ENCODE results near the gene KBTBD4. TPM values are rescaled to one million over a fixed set of nuclear protein-coding genes. Genes with fewer than 3 reads are reported as not detected.
A peak's percentile ranks its signal among the peaks of the same experiment; 100 is the strongest.

Gene KBTBD4
- total RNA-seq (10 to 100 TPM; 10.7 to 23.7 (median 15.7) TPM), polyA plus RNA-seq (10 to 100 TPM in 1 of 2 donors, 1 to 10 TPM in 1; 5.0 to 12.8 TPM)
- long read RNA-seq, donor 1, transcript KBTBD4-202 (4 exons, 2,372 nt) = major isoform, 52 of 70 reads
- long read RNA-seq, donor 1, partial matches to known transcripts = 0 of 70 reads
- long read RNA-seq, donor 1, other reads (novel, unspliced or antisense) = 12 of 70 reads
- long read RNA-seq, donor 2, transcript KBTBD4-209 (3 exons, 3,079 nt) = minor isoform, 8 of 152 reads
- long read RNA-seq, donor 2, transcript KBTBD4-202 (4 exons, 2,372 nt) = major isoform, 119 of 152 reads
- long read RNA-seq, donor 2, partial matches to known transcripts = 0 of 152 reads
- long read RNA-seq, donor 2, other reads (novel, unspliced or antisense) = 20 of 152 reads
- long read RNA-seq, donor 3, transcript KBTBD4-202 (4 exons, 2,372 nt) = major isoform, 21 of 25 reads
- long read RNA-seq, donor 3, partial matches to known transcripts = 0 of 25 reads
- long read RNA-seq, donor 3, other reads (novel, unspliced or antisense) = 3 of 25 reads

DNA sequence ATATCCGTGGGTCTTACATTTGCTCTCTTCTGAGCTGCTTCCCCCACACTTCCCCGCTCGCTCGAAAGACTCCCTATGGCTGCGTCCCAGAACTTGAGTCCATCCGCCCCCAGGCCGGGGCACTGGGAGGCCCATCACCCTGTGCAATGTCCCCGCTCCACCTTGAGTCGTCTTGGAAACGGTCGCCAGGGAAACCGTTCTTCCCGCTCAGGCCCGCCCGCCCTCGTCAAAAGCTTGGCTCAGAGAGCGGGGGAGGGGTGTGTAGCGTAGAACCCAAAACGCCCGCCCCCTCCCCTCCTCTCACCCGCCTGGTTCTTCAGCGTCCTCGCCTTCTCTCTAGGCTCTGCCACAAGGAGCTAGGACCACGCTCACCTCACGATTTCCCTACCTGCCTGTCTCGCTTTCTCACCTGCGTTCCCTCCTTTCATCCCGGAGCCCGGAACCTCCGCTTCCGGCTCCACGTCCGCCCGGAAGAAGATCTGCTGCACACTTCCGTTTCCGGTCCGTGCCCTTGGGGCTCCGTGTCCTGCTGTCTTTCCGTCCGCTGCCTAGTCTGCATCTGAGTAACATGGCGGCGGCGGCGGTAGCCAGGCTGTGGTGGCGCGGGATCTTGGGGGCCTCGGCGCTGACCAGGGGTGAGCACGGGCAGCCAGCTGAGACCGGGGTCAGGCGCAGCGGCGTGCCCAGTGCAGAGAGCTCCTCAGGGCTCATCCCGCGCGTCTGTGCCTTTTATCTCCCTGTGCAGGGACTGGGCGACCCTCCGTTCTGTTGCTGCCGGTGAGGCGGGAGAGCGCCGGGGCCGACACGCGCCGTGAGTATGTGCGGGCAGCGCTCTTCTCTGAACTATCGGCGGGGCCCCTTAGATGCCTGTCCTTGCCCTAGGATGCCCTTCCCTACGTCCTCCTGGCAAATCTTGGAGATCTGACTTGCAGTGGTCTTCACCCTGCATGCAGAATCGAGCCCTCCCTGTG is at the start of gene KBTBD4, which contains the start of gene NDUFS3:
Gene KBTBD4, minus strand, starts transcription at position 447 of the 971 bp plus-strand sequence. Its CDS starts 19 bp downstream, at position 428.
Gene NDUFS3, plus strand, starts transcription at position 551 of the 971 bp plus-strand sequence. Its CDS starts 18 bp downstream, at position 569.
- 0 to 1% (median 0%) methylated on average over 47 to 72 of the region's 72 CpGs for WGBS, 4 donors
- ATAC-seq = peak; percentile 88 to 97 (median 94)
- Histone ChIP-seq H3K27me3 (no peaks in the 10 kb centered on the region), H3K4me3 (peak within 1 kb of the TSS; percentile 76 to 100 (median 96)), H3K36me3 (peaks cover 0 to 74% (median 69%) of the 10 kb centered on the region in 9 donors), H3K27ac (peak within 1 kb of the TSS; percentile 67 to 95 (median 92)), H3K4me1 (peaks cover 9 to 37% (median 27%) of the 10 kb centered on the region in 12 donors), H3K9me3 (no peaks in the 10 kb centered on the region)
- TF ChIP-seq, protein P1, sequence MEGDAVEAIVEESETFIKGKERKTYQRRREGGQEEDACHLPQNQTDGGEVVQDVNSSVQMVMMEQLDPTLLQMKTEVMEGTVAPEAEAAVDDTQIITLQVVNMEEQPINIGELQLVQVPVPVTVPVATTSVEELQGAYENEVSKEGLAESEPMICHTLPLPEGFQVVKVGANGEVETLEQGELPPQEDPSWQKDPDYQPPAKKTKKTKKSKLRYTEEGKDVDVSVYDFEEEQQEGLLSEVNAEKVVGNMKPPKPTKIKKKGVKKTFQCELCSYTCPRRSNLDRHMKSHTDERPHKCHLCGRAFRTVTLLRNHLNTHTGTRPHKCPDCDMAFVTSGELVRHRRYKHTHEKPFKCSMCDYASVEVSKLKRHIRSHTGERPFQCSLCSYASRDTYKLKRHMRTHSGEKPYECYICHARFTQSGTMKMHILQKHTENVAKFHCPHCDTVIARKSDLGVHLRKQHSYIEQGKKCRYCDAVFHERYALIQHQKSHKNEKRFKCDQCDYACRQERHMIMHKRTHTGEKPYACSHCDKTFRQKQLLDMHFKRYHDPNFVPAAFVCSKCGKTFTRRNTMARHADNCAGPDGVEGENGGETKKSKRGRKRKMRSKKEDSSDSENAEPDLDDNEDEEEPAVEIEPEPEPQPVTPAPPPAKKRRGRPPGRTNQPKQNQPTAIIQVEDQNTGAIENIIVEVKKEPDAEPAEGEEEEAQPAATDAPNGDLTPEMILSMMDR (IDR thresholded peaks at IDR 0.05) = no peak
- TF ChIP-seq POLR2A (IDR thresholded peaks at IDR 0.05) = peak in 1 of 2 donors; percentile 47
- peak; percentile 89 to 92 (median 90) for DNase-seq
- intact Hi-C loops (cut with DNase I) = loop anchor here in 1 of 10 donors (2.0 to 5.0 kb wide), 2 partner anchors 26 to 102 kb away; partner anchors contain the start of gene CELF1

DNA sequence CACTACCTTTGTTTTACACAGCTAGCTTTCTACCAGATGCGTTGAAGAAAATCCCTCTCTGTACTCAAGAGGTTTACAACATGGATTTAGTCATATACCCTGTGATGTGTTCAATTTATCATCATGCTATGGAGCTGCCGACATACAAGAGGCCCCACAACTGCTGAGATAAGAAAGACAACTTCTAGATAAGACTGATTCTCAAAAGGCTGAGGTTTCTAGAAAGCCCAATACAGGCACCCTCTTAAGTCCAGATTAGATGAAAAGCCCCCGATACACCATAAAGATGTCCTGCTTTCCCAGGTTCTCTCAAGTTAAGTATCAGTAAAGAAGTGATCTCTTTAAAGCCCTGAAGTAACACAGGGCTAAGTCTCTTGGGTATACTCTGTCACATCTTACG is 49.3 kb upstream of the KBTBD4 start:
- no peaks in the 10 kb centered on the region for H3K9me3 ChIP-seq
- TF ChIP-seq, protein P1 (IDR thresholded peaks at IDR 0.05) = no peak
- no peak for TF ChIP-seq POLR2A (IDR thresholded peaks at IDR 0.05)
- H3K36me3 ChIP-seq = peaks cover 3 to 100% (median 97%) of the 10 kb centered on the region in 9 donors
- H3K4me1 ChIP-seq = peaks cover 0 to 6% (median 0%) of the 10 kb centered on the region in 12 donors
- H3K27me3 ChIP-seq = no peaks in the 10 kb centered on the region
- intact Hi-C loops (cut with DNase I) = no loop called here
- WGBS, 4 donors = 73 to 83% (median 79%) methylated on average over 4 of the region's 4 CpGs
- H3K27ac ChIP-seq = no peak overlapping the region
- DNase-seq = no peak
- no peak overlapping the region for H3K4me3 ChIP-seq
- no peak for ATAC-seq

DNA sequence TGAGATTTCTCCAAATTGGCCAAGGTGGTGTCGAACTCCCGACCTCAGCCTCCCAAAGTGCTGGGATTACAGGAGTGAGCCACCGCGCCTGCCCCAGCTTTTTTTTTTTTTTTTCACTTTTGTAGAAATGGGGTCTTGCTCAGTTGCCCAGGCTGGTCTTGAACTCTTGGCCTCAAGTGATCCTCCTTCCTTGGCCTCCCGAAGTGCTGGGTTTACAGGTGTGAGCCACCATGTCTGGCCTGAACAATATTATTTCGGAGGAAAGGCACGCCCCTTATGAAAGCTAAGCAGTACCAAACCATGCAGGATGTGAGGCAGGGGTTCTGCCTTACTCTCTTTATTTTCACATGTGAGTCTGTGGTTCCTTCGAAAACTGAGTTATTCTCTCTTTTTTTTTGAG is 47.5 kb upstream of the KBTBD4 start:
- no peak for ATAC-seq
- 91 to 98% (median 97%) methylated on average over 8 of the region's 8 CpGs for WGBS, 4 donors
- intact Hi-C loops (cut with DNase I) = no loop called here
- Histone ChIP-seq H3K27me3 (no peaks in the 10 kb centered on the region), H3K9me3 (no peaks in the 10 kb centered on the region), H3K27ac (no peak overlapping the region), H3K36me3 (peaks cover 3 to 100% (median 100%) of the 10 kb centered on the region in 9 donors), H3K4me3 (no peak overlapping the region), H3K4me1 (peaks cover 0 to 6% (median 0%) of the 10 kb centered on the region in 12 donors)
- DNase-seq = no peak
- TF ChIP-seq POLR2A (IDR thresholded peaks at IDR 0.05) = no peak
- TF ChIP-seq, protein P1 (IDR thresholded peaks at IDR 0.05) = no peak

Data from heart left ventricle (tissue), 16 donors.